SK-N-SH (cell line): Measurements from ENCODE around the gene HBZ. TPM values are rescaled to one million over a fixed set of nuclear protein-coding genes. Genes with fewer than 3 reads are reported as not detected.

ENCODE experiments used
- CTCF ChIA-PET: fragments of 300-600, 350-600 bp; formaldehyde crosslinking; extraction: SDS; loops from one replicate; lab custom pipeline; 2021; lab: Yijun Ruan, JAX
- POLR2A ChIA-PET: fragments of 350-600 bp; sonication (Branson Sonifier 250); formaldehyde crosslinking; extraction: SDS; loops from one replicate; lab custom pipeline; 2020; ENCODE audit warnings: antibody characterized with exemption, inconsistent platforms; lab: Yijun Ruan, JAX
- DNase-seq: peaks from one replicate; pipeline ENCODE4 v3.0.0; 2012
- H2AFZ ChIP-seq: fragments of 200-600 bp; sonication (generic); 2 replicates; pipeline ENCODE4 v1.8.1; 2016; ENCODE audit warnings: antibody characterized with exemption, mild to moderate bottlenecking, low read depth
- H3F3A ChIP-seq: fragments of 200-600 bp; sonication (generic); replicated peaks from 2 replicates; pipeline ENCODE3; 2016; ENCODE audit warnings: antibody characterized with exemption, mild to moderate bottlenecking; ENCODE audit not compliant: insufficient read depth
- H3K27ac ChIP-seq, 2 experiments: fragments of 200-500 bp in 1 of 2; fragments of 200-600 bp in 1 of 2; sonication (Bioruptor generic) in 1 of 2; sonication (generic), shearing (Covaris generic) in 1 of 2; 2 replicates each; pipeline versions ENCODE4 v1.5.1 to v1.6.1; 2014 to 2016; ENCODE audit warnings: low read depth in 2 of 2, inconsistent platforms in 1 of 2, low read length in 1 of 2, mild to moderate bottlenecking in 1 of 2, mixed read lengths in 1 of 2
- H3K27me3 ChIP-seq: fragments of 200-600 bp; sonication (generic), shearing (Covaris generic); 2 replicates; pipeline ENCODE4 v1.6.1; 2016; ENCODE audit warnings: mixed run types; ENCODE audit not compliant: insufficient read depth
- H3K36me3 ChIP-seq, 2 experiments: fragments of 200-500 bp in 1 of 2; fragments of 200-600 bp in 1 of 2; sonication (Bioruptor generic) in 1 of 2; sonication (generic) in 1 of 2; replicated peaks in 1 of 2; 2 replicates each; pipeline versions ENCODE3 to v1.5.1; 2014 to 2016; ENCODE audit warnings: low read length in 1 of 2, mild to moderate bottlenecking in 1 of 2; ENCODE audit not compliant: insufficient read depth in 2 of 2, control insufficient read depth in 1 of 2
- H3K4me1 ChIP-seq, 2 experiments: fragments of 200-500 bp in 1 of 2; fragments of 200-600 bp in 1 of 2; sonication (Bioruptor generic) in 1 of 2; sonication (generic), shearing (Covaris generic) in 1 of 2; 2 replicates each; pipeline versions ENCODE4 v1.5.1 to v1.6.1; 2014 to 2016; ENCODE audit warnings: low read depth in 1 of 2, low read length in 1 of 2, mixed run types in 1 of 2; ENCODE audit not compliant: insufficient read depth in 2 of 2, control insufficient read depth in 1 of 2
- H3K4me2 ChIP-seq: fragments of 200-600 bp; sonication (generic), shearing (Covaris generic); 2 replicates; pipeline ENCODE4 v1.6.1; 2017; ENCODE audit warnings: mixed run types
- H3K4me3 ChIP-seq, 2 experiments: fragments of 200-500 bp in 1 of 2; fragments of 200-600 bp in 1 of 2; sonication (Bioruptor generic) in 1 of 2; sonication (generic), shearing (Covaris generic) in 1 of 2; 2 replicates each; pipeline versions ENCODE4 v1.5.1 to v1.8.1; 2014 to 2016; ENCODE audit warnings: low read depth in 2 of 2, inconsistent platforms in 1 of 2, low read length in 1 of 2, mild to moderate bottlenecking in 1 of 2, mixed read lengths in 1 of 2, moderate library complexity in 1 of 2
- H3K79me2 ChIP-seq: fragments of 200-600 bp; sonication (generic); 2 replicates; pipeline ENCODE4 v1.8.1; 2017; ENCODE audit warnings: mild to moderate bottlenecking; ENCODE audit not compliant: insufficient read depth
- H3K9ac ChIP-seq: fragments of 200-600 bp; sonication (generic); 2 replicates; pipeline ENCODE4 v1.6.1; 2017; ENCODE audit warnings: mixed run types
- H3K9me2 ChIP-seq: fragments of 200-600 bp; sonication (generic); 2 replicates; pipeline ENCODE4 v1.6.1; 2017; ENCODE audit warnings: mixed run types
- H3K9me3 ChIP-seq: fragments of 200-600 bp; sonication (generic); 2 replicates; pipeline ENCODE4 v1.6.1; 2017; ENCODE audit warnings: mixed run types, mild to moderate bottlenecking, moderate library complexity
- H4K20me1 ChIP-seq: fragments of 200-600 bp; sonication (generic); 2 replicates; pipeline ENCODE4 v1.6.1; 2017; ENCODE audit warnings: mild to moderate bottlenecking, mixed run types; ENCODE audit not compliant: insufficient read depth
- CHD2 ChIP-seq: fragments of 150-350 bp; IDR thresholded peaks from 2 replicates; pipeline ENCODE4 v1.6.1; 2018; ENCODE audit warnings: low read length; ENCODE audit not compliant: partially characterized antibody
- EZH2phosphoT487 ChIP-seq: fragments of 200-600 bp; sonication (generic); IDR thresholded peaks from 2 replicates; pipeline ENCODE4 v1.6.1; 2017; ENCODE audit warnings: low read depth, mixed run types, mild to moderate bottlenecking, antibody characterized with exemption, moderate library complexity, borderline replicate concordance
- FOXJ3 ChIP-seq: sonication (generic); formaldehyde crosslinking; IDR thresholded peaks from 2 replicates; pipeline ENCODE4 v1.5.1; 2020; ENCODE audit warnings: mild to moderate bottlenecking, missing genetic modification reagents
- GATA2 ChIP-seq: sonication (generic); formaldehyde crosslinking; IDR thresholded peaks from 2 replicates; pipeline ENCODE4 v1.5.0; 2020; ENCODE audit warnings: mild to moderate bottlenecking, missing genetic modification reagents
- JUND ChIP-seq: IDR thresholded peaks from 2 replicates; pipeline ENCODE4 v1.4.0; 2012
- MAX ChIP-seq: IDR thresholded peaks from 2 replicates; pipeline ENCODE4 v1.4.0; 2012; ENCODE audit warnings: low read depth
- MXI1 ChIP-seq: IDR thresholded peaks from 2 replicates; pipeline ENCODE4 v1.6.1; 2012; ENCODE audit warnings: mild to moderate bottlenecking, low read depth, low read length, improper control_type of control experiment
- NFIC ChIP-seq: IDR thresholded peaks from 2 replicates; pipeline ENCODE4 v1.4.0; 2012; ENCODE audit warnings: borderline replicate concordance
- PBX3 ChIP-seq: IDR thresholded peaks from 2 replicates; pipeline ENCODE4; 2012
- RCOR1 ChIP-seq: fragments of 150-350 bp; IDR thresholded peaks from 2 replicates; pipeline ENCODE4 v1.6.1; 2017; ENCODE audit warnings: antibody characterized with exemption, low read length
- SIN3A ChIP-seq: IDR thresholded peaks from 2 replicates; pipeline ENCODE4 v1.6.1; 2012; ENCODE audit warnings: low read depth, mild to moderate bottlenecking, low read length, moderate library complexity, borderline replicate concordance
- TAF1 ChIP-seq: IDR thresholded peaks from 2 replicates; pipeline ENCODE4 v1.6.1; 2012; ENCODE audit warnings: low read depth, mild to moderate bottlenecking, low read length, moderate library complexity, borderline replicate concordance
- TCF12 ChIP-seq: IDR thresholded peaks from 2 replicates; pipeline ENCODE4 v1.4.0; 2012
- TEAD4 ChIP-seq: IDR thresholded peaks from 2 replicates; pipeline ENCODE4 v1.4.0; 2012; ENCODE audit warnings: mild to moderate bottlenecking, borderline replicate concordance; ENCODE audit not compliant: insufficient read depth
- USF1 ChIP-seq: IDR thresholded peaks from 2 replicates; pipeline ENCODE4 v1.4.0; 2012; ENCODE audit warnings: low read depth, borderline replicate concordance
- USF2 ChIP-seq: fragments of 150-350 bp; IDR thresholded peaks from 2 replicates; pipeline ENCODE4 v1.6.1; 2017; ENCODE audit warnings: antibody characterized with exemption, low read length, low read depth, borderline replicate concordance
- WGBS: methylation state at CpG from one replicate; pipeline ENCODE4 v1.1.6; 2017; ENCODE audit warnings: low lambda C conversion rate; 5-methylcytosine and 5-hydroxymethylcytosine counted together
- polyA plus RNA-seq, 3 experiments: library from polyadenylated mRNA; depleted of rRNA; stranded (reverse); fragments of >200 nt; gene quantifications; 2 replicates each; pipeline ENCODE4 v1.2.3, GENCODE V29; 2012
- TF ChIP-seq, protein P1 (sequence below): fragments of 200-600 bp; sonication (generic); IDR thresholded peaks from 2 replicates; pipeline ENCODE4 v1.6.1; 2017; ENCODE audit warnings: antibody characterized with exemption, mild to moderate bottlenecking, moderate library complexity
- TF ChIP-seq, protein P2 (sequence below): IDR thresholded peaks from 2 replicates; pipeline ENCODE4 v1.6.1; 2012; ENCODE audit warnings: mild to moderate bottlenecking, low read depth, low read length, moderate library complexity

The HBZ gene
- polyA plus RNA-seq, 1 of the 3 experiments (the other 2 are of a cell fraction): not detected

- Histone ChIP-seq H3K4me3 (no peak overlapping the region), H3K27me3 (no peaks in the 10 kb centered on the region), H3K4me2 (no peak overlapping the region), H4K20me1 (peaks cover 9% of the 10 kb centered on the region), H3K4me1 (no peaks in the 10 kb centered on the region), H2AFZ (no peak overlapping the region), H3F3A (peaks cover 3% of the 10 kb centered on the region), H3K79me2 (peaks cover 50% of the 10 kb centered on the region; the same call in 1 of the 2 replicates), H3K36me3 (peaks cover 45 to 76% of the 10 kb centered on the region in 2 experiments), H3K9ac (no peak overlapping the region), H3K9me2 (no peaks in the 10 kb centered on the region), H3K9me3 (no peaks in the 10 kb centered on the region), H3K27ac (no peak overlapping the region)
- ChIA-PET CTCF (interaction anchor here (0.9 to 1.1 kb wide), 2 partner anchors 20 to 94 kb away, joined by 3 to 7 read pairs; partner anchors contain the start of gene HBQ1), POLR2A (interaction anchor here (0.7 kb wide), 1 partner anchor 135 kb away, joined by 3 read pairs; no protein-coding TSS in a partner anchor)
- DNase-seq: no peak
- TF ChIP-seq, protein P1, sequence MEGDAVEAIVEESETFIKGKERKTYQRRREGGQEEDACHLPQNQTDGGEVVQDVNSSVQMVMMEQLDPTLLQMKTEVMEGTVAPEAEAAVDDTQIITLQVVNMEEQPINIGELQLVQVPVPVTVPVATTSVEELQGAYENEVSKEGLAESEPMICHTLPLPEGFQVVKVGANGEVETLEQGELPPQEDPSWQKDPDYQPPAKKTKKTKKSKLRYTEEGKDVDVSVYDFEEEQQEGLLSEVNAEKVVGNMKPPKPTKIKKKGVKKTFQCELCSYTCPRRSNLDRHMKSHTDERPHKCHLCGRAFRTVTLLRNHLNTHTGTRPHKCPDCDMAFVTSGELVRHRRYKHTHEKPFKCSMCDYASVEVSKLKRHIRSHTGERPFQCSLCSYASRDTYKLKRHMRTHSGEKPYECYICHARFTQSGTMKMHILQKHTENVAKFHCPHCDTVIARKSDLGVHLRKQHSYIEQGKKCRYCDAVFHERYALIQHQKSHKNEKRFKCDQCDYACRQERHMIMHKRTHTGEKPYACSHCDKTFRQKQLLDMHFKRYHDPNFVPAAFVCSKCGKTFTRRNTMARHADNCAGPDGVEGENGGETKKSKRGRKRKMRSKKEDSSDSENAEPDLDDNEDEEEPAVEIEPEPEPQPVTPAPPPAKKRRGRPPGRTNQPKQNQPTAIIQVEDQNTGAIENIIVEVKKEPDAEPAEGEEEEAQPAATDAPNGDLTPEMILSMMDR: no peak
- 0 out of 2 replicates have a peak, but pooled peaks have one; percentile 5 for TF ChIP-seq JUND
- TF ChIP-seq USF2: no peak
- TF ChIP-seq USF1: no peak
- no peak for TF ChIP-seq TCF12
- TF ChIP-seq TAF1: no peak
- 97% methylated on average over 5 of the region's 5 CpGs for WGBS
Measured at GRCh38 chr16:200388-200787, 47.9 kb downstream of the HBZ start.

GRCh38 chr16:203246-203645, 50.8 kb downstream of the HBZ start:
- Histone ChIP-seq H3K9me3 (no peaks in the 10 kb centered on the region), H3K4me2 (no peak overlapping the region), H3K36me3 (peaks cover 55 to 79% of the 10 kb centered on the region in 2 experiments), H3K4me3 (no peak overlapping the region), H3K27me3 (no peaks in the 10 kb centered on the region), H3K27ac (no peak overlapping the region), H3F3A (peaks cover 9% of the 10 kb centered on the region), H2AFZ (no peak overlapping the region), H3K4me1 (no peaks in the 10 kb centered on the region), H3K9me2 (no peaks in the 10 kb centered on the region), H3K79me2 (peaks cover 52% of the 10 kb centered on the region; the same call in 1 of the 2 replicates), H3K9ac (no peak overlapping the region), H4K20me1 (peaks cover 9% of the 10 kb centered on the region)
- ChIA-PET CTCF (no interaction called here), POLR2A (no interaction called here)
- WGBS: 99% methylated on average over 4 of the region's 4 CpGs
- no peak for DNase-seq
- TF ChIP-seq RCOR1 (no peak), EZH2phosphoT487 (no peak), SIN3A (no peak), CHD2 (no peak), USF1 (no peak), FOXJ3 (CRISPR knock-in tag) (no peak), MXI1 (no peak), TEAD4 (no peak), GATA2 (no peak), MAX (no peak), PBX3 (no peak), NFIC (no peak)
- TF ChIP-seq, protein P2, sequence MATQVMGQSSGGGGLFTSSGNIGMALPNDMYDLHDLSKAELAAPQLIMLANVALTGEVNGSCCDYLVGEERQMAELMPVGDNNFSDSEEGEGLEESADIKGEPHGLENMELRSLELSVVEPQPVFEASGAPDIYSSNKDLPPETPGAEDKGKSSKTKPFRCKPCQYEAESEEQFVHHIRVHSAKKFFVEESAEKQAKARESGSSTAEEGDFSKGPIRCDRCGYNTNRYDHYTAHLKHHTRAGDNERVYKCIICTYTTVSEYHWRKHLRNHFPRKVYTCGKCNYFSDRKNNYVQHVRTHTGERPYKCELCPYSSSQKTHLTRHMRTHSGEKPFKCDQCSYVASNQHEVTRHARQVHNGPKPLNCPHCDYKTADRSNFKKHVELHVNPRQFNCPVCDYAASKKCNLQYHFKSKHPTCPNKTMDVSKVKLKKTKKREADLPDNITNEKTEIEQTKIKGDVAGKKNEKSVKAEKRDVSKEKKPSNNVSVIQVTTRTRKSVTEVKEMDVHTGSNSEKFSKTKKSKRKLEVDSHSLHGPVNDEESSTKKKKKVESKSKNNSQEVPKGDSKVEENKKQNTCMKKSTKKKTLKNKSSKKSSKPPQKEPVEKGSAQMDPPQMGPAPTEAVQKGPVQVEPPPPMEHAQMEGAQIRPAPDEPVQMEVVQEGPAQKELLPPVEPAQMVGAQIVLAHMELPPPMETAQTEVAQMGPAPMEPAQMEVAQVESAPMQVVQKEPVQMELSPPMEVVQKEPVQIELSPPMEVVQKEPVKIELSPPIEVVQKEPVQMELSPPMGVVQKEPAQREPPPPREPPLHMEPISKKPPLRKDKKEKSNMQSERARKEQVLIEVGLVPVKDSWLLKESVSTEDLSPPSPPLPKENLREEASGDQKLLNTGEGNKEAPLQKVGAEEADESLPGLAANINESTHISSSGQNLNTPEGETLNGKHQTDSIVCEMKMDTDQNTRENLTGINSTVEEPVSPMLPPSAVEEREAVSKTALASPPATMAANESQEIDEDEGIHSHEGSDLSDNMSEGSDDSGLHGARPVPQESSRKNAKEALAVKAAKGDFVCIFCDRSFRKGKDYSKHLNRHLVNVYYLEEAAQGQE: no peak
